SW 1271 (cell line): ENCODE data around the gene MYO1D.

ENCODE experiments used
- DNase-seq, 2 experiments: peaks; one replicate each; lab custom pipeline; 2025; lab: John Stamatoyannopoulos, UW

MYO1D gene

DNA sequence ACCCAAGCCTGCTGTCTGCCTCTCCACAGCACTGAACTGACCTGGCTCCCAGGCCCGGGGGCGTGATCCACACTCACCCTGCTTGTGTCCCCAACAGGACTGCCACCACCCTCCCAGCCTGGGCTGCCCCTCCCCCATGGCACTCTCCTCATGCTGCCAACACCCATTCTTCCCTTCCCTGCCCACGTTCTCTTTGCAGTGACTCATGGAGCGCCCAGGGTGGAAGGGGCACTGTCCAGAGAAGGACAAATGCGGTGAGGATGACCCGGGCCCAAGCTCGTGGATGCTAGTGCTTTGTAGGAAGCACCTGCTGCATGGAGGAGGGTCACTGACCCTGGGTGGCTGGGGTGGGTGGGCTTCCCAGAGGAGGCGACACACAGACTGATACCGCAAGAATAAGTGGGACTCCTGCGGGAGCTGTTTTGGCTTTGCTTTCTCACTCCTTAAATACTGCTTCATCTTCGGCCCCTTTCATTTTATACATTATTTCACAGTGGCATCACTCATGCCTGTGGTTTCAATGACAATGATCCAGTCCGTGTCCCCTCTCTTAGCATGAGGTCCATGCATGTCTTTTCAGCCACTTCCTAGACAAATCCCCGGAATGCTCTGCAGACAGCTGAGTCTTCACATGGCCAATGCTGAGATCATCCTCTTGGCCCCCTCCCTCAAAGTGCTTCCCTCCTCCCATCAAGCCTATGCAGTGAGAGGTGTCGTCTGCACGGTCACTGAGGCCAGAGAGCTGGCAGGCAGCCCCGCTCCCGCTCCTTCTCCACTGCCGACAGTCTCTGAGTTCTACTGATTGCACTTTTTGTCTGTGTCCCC is 372.5 kb downstream of the MYO1D start:
- no peak for DNase-seq

GRCh38 chr17:32503251-32504165 is 373.4 kb downstream of the MYO1D start:
- DNase-seq: no peak

- DNase-seq: no peak
Measured at GRCh38 chr17:32502710-32503109, 374.2 kb downstream of the MYO1D start.

- no peak for DNase-seq
Measured at GRCh38 chr17:32502013-32502412, 374.9 kb downstream of the MYO1D start.

- DNase-seq: no peak
Measured at GRCh38 chr17:32498391-32498790, 378.5 kb downstream of the MYO1D start.

DNA sequence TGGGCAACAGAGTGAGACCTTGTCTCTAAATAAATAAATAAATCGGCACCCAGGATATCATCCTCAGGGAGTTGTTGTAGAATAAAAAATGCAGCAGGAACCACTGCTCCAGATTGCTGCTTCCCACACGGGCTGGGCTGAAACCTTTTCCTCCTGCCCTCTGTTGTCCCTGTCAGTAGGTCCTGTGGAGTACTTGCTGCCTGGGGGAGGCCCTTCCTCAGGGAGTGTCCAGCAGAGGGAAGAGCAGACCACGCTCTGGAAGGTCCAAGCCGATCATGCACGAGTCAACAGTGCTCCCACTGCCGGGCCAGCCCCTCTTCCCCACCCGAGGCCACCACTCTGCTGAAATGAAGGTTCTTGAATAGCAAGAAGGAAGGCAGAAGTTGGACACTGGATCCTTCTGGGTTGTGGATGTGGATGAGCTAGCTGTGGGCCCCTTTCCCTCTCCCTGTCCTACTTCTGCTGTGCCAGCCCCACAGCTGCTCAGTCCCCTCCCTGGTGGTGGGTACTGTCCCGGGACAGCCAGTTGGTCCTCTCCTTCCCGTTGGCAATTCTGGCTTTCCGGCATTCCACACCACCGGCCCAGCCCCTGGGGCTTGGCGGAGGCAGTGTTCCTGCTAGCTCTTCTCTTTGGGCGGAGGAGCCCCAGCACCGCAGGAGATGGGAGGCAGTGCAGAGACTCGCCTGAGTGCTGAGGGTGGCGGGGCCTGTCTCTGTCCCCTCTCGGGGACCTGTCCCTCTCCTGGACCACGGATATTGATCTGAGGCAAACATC is 379.3 kb downstream of the MYO1D start:
- no peak for DNase-seq

DNA sequence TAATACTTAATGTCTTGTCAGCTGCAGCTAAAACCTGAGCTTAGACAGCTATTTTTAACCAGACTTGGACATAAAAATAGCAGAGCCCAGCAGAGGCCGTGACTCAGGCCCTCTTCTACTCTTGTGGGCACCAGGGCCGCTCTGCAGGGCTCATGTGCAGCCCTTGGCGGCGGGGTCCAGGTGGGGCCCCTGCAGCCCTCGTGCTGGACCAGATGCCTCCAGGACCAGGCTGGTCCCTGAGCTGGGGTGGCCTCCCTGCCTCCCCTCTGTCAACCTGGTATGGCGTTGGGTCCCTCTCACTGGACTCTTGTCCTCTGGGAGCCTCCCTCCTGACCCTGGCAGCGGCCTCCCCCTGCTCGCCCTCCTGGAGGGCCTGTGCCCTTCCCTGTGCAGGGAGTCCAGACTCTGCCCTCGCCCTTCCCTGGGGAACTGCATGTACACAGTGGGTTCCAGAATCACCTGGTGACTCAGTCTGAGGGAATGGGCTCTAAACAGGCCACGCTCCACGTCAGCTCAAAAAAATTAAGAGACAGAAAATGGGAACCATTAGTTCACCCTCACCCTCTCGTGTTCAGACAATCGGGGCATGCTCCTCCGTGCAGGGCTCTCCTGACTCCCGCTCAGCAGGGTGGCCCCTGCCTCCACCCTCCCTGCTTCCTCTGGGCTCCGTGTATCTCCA is 380.4 kb downstream of the MYO1D start:
- DNase-seq: no peak

DNA sequence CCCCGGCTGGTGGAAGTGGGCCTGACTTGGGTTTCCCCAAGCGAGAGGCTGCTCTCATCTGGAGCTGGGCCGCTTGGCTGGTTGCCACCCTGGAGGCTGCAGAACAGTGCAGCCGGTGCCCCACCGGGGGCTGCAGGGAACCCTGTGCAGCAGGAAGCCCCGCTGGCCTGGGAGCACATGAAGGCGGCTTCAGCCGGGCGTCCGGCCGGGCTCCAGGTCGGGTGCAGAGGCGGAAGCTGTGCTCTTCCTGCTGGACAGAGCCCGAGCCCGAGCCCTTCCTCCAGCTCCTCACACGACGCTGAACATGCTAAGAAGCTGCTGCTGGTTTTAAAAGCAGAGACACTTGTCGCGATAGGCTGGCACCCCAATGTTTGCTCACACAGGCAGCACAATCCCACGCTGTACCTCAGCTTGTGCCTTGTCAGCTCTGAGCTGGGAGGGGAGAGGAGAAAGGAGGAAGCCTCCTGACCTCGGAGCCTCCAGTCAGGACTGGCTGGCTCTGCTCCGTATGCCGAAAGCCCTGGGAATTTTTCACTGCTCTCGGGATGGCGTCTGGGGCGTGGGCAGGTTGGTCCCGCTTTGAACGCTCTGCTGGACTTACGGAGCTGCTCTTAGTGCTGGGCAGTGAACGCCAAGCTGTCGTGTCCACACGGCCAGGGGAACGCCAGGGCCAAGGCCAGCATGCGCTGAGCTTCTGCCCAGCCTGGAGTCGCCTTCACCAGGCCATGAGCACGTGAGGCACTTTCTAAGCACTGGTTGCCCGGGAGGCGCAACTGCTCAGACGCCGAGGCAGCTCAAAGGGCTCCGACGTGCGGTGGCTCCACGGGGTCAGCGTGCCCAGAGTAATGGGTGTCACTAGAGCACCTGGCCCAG is 381.3 kb downstream of the MYO1D start:
- no peak for DNase-seq

- DNase-seq: no peak
Measured at GRCh38 chr17:32494621-32495358, 382.1 kb downstream of the MYO1D start.

GRCh38 chr17:32493976-32494513 is 382.9 kb downstream of the MYO1D start:
- DNase-seq: no peak

DNA sequence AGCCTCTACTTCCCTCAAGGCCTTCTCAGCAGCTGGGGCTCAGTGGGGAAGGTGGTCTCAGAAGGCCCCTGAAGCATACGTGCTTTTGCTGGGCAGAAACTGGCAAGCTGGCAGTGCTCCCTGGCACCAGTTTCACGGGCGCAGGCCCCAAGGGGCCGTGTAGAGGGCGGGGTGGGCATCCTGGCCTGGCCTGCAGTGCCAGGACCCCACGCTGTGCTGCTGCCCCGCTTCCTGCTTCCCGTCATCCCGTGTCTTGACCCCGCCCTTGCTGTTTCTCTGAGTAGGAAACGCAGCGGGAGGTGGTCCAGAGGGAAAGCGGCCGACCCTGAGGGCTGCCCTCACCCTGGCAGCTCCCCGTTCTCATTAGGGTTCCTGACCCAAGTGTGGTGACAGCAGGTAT is 383.4 kb downstream of the MYO1D start:
- DNase-seq: no peak

- DNase-seq: no peak
Measured at GRCh38 chr17:32492648-32493289, 384.2 kb downstream of the MYO1D start.

- DNase-seq: no peak
Measured at GRCh38 chr17:32492264-32492589, 384.7 kb downstream of the MYO1D start.

DNA sequence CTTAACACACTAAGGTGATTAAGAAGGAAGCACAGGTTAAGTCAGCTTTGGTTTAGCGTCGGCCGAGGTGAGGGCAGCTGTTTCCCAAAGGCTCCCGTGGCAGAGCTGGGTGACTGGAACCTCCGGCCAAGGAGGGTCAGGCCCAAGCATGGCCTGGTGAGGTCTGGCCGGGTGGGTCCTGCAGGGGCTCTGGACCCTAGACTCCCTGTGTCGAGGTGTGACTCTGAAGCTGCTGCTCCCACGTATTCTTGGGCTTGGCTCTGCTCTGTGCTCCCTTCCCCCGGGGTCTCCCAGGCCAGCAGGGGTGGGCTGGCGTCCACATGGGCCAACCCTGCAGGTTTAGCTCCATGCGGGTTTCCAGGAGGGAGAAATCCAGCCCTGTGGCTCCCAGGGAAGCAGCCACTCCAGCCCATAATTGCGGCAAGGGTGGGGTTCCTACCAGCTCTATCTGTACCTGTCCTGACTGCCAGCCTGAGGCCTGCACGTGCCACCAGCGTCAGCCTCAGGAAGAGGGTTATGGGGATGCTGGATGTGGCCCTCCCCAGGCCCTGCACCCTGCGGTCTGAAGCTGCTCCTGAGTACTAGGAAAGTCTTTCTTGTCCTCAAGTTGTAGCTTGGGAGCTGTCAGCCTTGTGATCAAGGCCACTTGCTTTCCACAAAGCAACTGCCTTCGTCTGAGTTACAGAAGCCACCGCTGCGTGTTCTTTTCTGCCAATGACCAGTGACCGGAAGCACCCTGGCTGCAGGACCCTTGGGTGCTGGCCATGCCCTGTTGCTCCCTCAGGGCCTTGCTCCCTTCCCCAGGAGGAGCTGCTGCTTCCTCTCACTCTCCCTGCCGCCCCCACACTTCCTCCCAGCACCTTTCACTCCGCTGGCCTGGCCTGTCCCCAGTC is 385.3 kb downstream of the MYO1D start:
- no peak for DNase-seq

- DNase-seq: no peak
Measured at GRCh38 chr17:32490101-32490482, 386.8 kb downstream of the MYO1D start.

- DNase-seq: no peak
Measured at GRCh38 chr17:32489320-32490100, 387.4 kb downstream of the MYO1D start.

GRCh38 chr17:32488604-32489180 is 388.2 kb downstream of the MYO1D start:
- DNase-seq: no peak
